OCI-LY1 (cell line): ENCODE data around the gene ST6GALNAC3.
"Not testable (repeated sequence)": the region's sequence is repeated elsewhere in the genome, so short reads cannot be mapped to it uniquely, and the experiment has no call there.

Source experiments
- H2AFZ ChIP-seq: fragments of 200-600 bp; sonication (generic), shearing (Covaris generic); 2 replicates; pipeline ENCODE4 v1.6.0; 2014; ENCODE audit warnings: antibody characterized with exemption, mild to moderate bottlenecking, low read length
- H3F3A ChIP-seq: fragments of 200-600 bp; sonication (generic), shearing (Covaris generic); 2 replicates; pipeline ENCODE4 v1.6.0; 2014; ENCODE audit warnings: mild to moderate bottlenecking, antibody characterized with exemption, low read length, moderate library complexity; ENCODE audit not compliant: insufficient read depth
- H3K27ac ChIP-seq: fragments of 200-600 bp; sonication (generic); 2 replicates; pipeline ENCODE4 v1.5.1; 2014; ENCODE audit warnings: low read length, mixed run types, mild to moderate bottlenecking, low read depth; ENCODE audit not compliant: poor library complexity, severe bottlenecking
- H3K27me3 ChIP-seq: fragments of 200-600 bp; sonication (generic); 2 replicates; pipeline ENCODE4 v1.6.0; 2014; ENCODE audit warnings: antibody characterized with exemption, mild to moderate bottlenecking, low read length, moderate library complexity; ENCODE audit not compliant: insufficient read depth
- H3K36me3 ChIP-seq: fragments of 200-600 bp; sonication (generic); 2 replicates; pipeline ENCODE4 v1.6.1; 2014; ENCODE audit warnings: mild to moderate bottlenecking, antibody characterized with exemption, low read length, moderate library complexity, mixed read lengths; ENCODE audit not compliant: insufficient read depth
- H3K4me1 ChIP-seq: fragments of 200-600 bp; sonication (generic); 2 replicates; pipeline ENCODE4 v1.5.1; 2014; ENCODE audit warnings: mild to moderate bottlenecking, low read length, moderate library complexity; ENCODE audit not compliant: insufficient read depth, severe bottlenecking
- H3K4me2 ChIP-seq: fragments of 200-600 bp; sonication (generic), shearing (Covaris generic); 2 replicates; pipeline ENCODE4 v1.6.1; 2014; ENCODE audit warnings: low read length
- H3K4me3 ChIP-seq: fragments of 200-600 bp; sonication (generic); 2 replicates; pipeline ENCODE4 v1.5.1; 2014; ENCODE audit warnings: low read length, low read depth, mild to moderate bottlenecking, mixed read lengths; ENCODE audit not compliant: poor library complexity, severe bottlenecking
- H3K79me2 ChIP-seq: fragments of 200-600 bp; shearing (Covaris generic); 2 replicates; pipeline ENCODE4 v1.6.1; 2016; ENCODE audit warnings: mixed run types, low read length, mixed read lengths; ENCODE audit not compliant: insufficient read depth
- H3K9ac ChIP-seq: fragments of 200-600 bp; sonication (generic), shearing (Covaris generic); 2 replicates; pipeline ENCODE4 v1.6.1; 2014; ENCODE audit warnings: mild to moderate bottlenecking, low read length, mixed read lengths
- H3K9me2 ChIP-seq: fragments of 200-600 bp; sonication (generic), shearing (Covaris generic); 2 replicates; pipeline ENCODE4 v1.6.1; 2014; ENCODE audit warnings: low read depth, mild to moderate bottlenecking, low read length, mixed read lengths
- H3K9me3 ChIP-seq: fragments of 200-600 bp; shearing (Covaris generic); 2 replicates; pipeline ENCODE4 v1.6.1; 2014; ENCODE audit warnings: low read length, mixed read lengths
- H4K20me1 ChIP-seq: fragments of 200-600 bp; sonication (generic), shearing (Covaris generic); 2 replicates; pipeline ENCODE4 v1.6.0; 2016; ENCODE audit warnings: mild to moderate bottlenecking, low read length; ENCODE audit not compliant: insufficient read depth
- EZH2 ChIP-seq: fragments of 200-600 bp; sonication (generic), shearing (Covaris generic); IDR thresholded peaks from 2 replicates; pipeline ENCODE4 v1.8.0; 2017; ENCODE audit warnings: borderline replicate concordance, mixed run types, mild to moderate bottlenecking, antibody characterized with exemption, low read length, moderate library complexity, mixed read lengths
- TF ChIP-seq, protein P1 (sequence below): fragments of 200-600 bp; sonication (generic), shearing (Covaris generic); IDR thresholded peaks from 2 replicates; pipeline ENCODE4 v1.5.1; 2017; ENCODE audit warnings: mild to moderate bottlenecking, antibody characterized with exemption, low read length, moderate library complexity, mixed read lengths

ST6GALNAC3 gene

GRCh38 chr1:76121850-76122249, 47.3 kb downstream of the ST6GALNAC3 start:
- Histone ChIP-seq H3K4me3 (no peak overlapping the region), H3K9me2 (no peaks in the 10 kb centered on the region), H3K9me3 (no peaks in the 10 kb centered on the region), H3K36me3 (no peaks in the 10 kb centered on the region), H3K79me2 (no peaks in the 10 kb centered on the region), H4K20me1 (no peaks in the 10 kb centered on the region), H3K27me3 (no peaks in the 10 kb centered on the region), H3K4me2 (no peak overlapping the region), H3K4me1 (no peaks in the 10 kb centered on the region), H3K9ac (no peak overlapping the region), H3F3A (no peaks in the 10 kb centered on the region), H2AFZ (no peak overlapping the region), H3K27ac (no peak overlapping the region)
- TF ChIP-seq, protein P1, sequence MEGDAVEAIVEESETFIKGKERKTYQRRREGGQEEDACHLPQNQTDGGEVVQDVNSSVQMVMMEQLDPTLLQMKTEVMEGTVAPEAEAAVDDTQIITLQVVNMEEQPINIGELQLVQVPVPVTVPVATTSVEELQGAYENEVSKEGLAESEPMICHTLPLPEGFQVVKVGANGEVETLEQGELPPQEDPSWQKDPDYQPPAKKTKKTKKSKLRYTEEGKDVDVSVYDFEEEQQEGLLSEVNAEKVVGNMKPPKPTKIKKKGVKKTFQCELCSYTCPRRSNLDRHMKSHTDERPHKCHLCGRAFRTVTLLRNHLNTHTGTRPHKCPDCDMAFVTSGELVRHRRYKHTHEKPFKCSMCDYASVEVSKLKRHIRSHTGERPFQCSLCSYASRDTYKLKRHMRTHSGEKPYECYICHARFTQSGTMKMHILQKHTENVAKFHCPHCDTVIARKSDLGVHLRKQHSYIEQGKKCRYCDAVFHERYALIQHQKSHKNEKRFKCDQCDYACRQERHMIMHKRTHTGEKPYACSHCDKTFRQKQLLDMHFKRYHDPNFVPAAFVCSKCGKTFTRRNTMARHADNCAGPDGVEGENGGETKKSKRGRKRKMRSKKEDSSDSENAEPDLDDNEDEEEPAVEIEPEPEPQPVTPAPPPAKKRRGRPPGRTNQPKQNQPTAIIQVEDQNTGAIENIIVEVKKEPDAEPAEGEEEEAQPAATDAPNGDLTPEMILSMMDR: no peak
- no peak for TF ChIP-seq EZH2

GRCh38 chr1:76122271-76122670, 47.7 kb downstream of the ST6GALNAC3 start:
- Histone ChIP-seq H3K79me2 (no peaks in the 10 kb centered on the region), H4K20me1 (no peaks in the 10 kb centered on the region), H3K4me3 (no peak overlapping the region), H3K36me3 (no peaks in the 10 kb centered on the region), H3K4me1 (no peaks in the 10 kb centered on the region), H3F3A (no peaks in the 10 kb centered on the region), H3K9ac (no peak overlapping the region), H2AFZ (no peak overlapping the region), H3K9me2 (no peaks in the 10 kb centered on the region), H3K9me3 (no peaks in the 10 kb centered on the region), H3K27me3 (no peaks in the 10 kb centered on the region), H3K27ac (no peak overlapping the region), H3K4me2 (no peak overlapping the region)
- TF ChIP-seq, protein P1: no peak
- TF ChIP-seq EZH2: no peak

- not testable (repeated sequence) for H3K27ac ChIP-seq, H3K36me3 ChIP-seq, H3K4me2 ChIP-seq
Measured at GRCh38 chr1:76123411-76124064, 49.0 kb downstream of the ST6GALNAC3 start.

DNA sequence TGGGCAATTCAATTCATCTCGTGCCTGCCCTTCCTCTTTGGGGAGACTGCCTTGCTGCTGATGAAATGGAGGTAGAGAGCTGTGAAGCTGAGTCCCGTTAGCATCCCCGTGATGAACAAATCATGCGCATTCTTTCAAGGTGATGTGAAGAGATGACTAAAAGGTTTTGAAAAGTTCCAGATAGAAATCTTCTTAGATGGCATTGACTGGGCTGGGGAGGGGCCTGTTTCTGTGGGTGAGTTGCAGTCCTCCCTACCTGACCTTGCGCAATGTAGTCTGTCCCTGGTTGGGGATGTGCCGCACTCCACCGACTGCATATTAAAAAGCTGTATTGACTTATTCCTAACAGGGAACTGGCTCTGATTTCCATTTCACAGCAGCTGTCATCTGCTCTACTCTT, 49.6 kb downstream of the ST6GALNAC3 start:
- H3K27ac ChIP-seq: no peak overlapping the region
- H4K20me1 ChIP-seq: no peaks in the 10 kb centered on the region

More at GRCh38 chr1:76123411-76124064, 49.0 kb downstream of the ST6GALNAC3 start:
- not testable (repeated sequence) for H3F3A ChIP-seq, H3K9ac ChIP-seq, H3K27me3 ChIP-seq, H4K20me1 ChIP-seq, H3K9me3 ChIP-seq, H3K4me1 ChIP-seq, H2AFZ ChIP-seq, H3K9me2 ChIP-seq, H3K79me2 ChIP-seq, H3K4me3 ChIP-seq

More for the DNA sequence above, 49.6 kb downstream of the ST6GALNAC3 start:
- no peaks in the 10 kb centered on the region for H3K9me3 ChIP-seq
- no peak overlapping the region for H3K4me3 ChIP-seq
- no peak overlapping the region for H3K9ac ChIP-seq
- H2AFZ ChIP-seq: no peak overlapping the region
- no peaks in the 10 kb centered on the region for H3K4me1 ChIP-seq
- no peak overlapping the region for H3K4me2 ChIP-seq
- no peaks in the 10 kb centered on the region for H3K9me2 ChIP-seq
- no peaks in the 10 kb centered on the region for H3K79me2 ChIP-seq
- H3K27me3 ChIP-seq: no peaks in the 10 kb centered on the region
- no peaks in the 10 kb centered on the region for H3F3A ChIP-seq
- TF ChIP-seq, protein P1: no peak
- no peak for TF ChIP-seq EZH2
- H3K36me3 ChIP-seq: no peaks in the 10 kb centered on the region
